ENCODE measurements around the gene TIMM23.

- TF ChIP-seq CTCF (IDR thresholded peaks at IDR 0.05) (no peak), POLR2A (IDR thresholded peaks at IDR 0.05) (no peak)
These were observed 46.3 kb downstream of the TIMM23 start for GRCh38 chr10:46018453-46019176.
